Measurements from ENCODE around the gene NOCT. TPM values are rescaled to one million over a fixed set of nuclear protein-coding genes. Genes with fewer than 3 reads are reported as not detected.
"Not testable (repeated sequence)": the region's sequence is repeated elsewhere in the genome, so short reads cannot be mapped to it uniquely, and the experiment has no call there.

The NOCT gene
- total and polyA plus RNA-seq, 2 of the 4 experiments (the other 2 are of a cell fraction), result 5.5 to 41.4 TPM

GRCh38 chr4:138999666-139000065 lies 15.9 kb upstream of the NOCT start:
- in situ Hi-C loops (cut with MboI; ENCODE audit: low sequenced_read_pairs), result no loop called here
- no peaks in the 10 kb centered on the region for H3K9me3 ChIP-seq (ENCODE audit: control insufficient read depth, insufficient read depth, low read length)
- no peak overlapping the region for H3K9ac ChIP-seq (ENCODE audit: low read depth, low read length)
- ATAC-seq (ENCODE audit: low read depth), result no peak
- no peak overlapping the region for H3K14ac ChIP-seq (replicated peaks; ENCODE audit: low read depth, low read length)
- no peaks in the 10 kb centered on the region for H3K4me1 ChIP-seq (ENCODE audit: control insufficient read depth, insufficient read depth, low read length)
- no peak overlapping the region for H3K4me2 ChIP-seq (ENCODE audit: low read depth, low read length)
- H3K27me3 ChIP-seq (ENCODE audit: control insufficient read depth, insufficient read depth, low read length), result peaks cover 2% of the 10 kb centered on the region; the same call in 1 of the 2 replicates
- no peaks in the 10 kb centered on the region for H3K9me1 ChIP-seq (ENCODE audit: insufficient read depth, low read length)
- POLR2A ChIA-PET (ENCODE audit: unreplicated experiment), result no interaction called here
- H3K4me3 ChIP-seq (ENCODE audit: insufficient read depth, low read depth, low read length), result no peak overlapping the region
- H2BK5ac ChIP-seq (ENCODE audit: low read depth, low read length, poor library complexity, severe bottlenecking), result no peak overlapping the region
- intact Hi-C loops (cut with micrococcal nuclease), result no loop called here
- 98% methylated on average over 5 of the region's 6 CpGs; no CpG with 5 or more reads in 1 of the 2 experiments for WGBS, 2 experiments (ENCODE audit: extremely low coverage in 2 of 2, insufficient read length in 1 of 2)
- dilution Hi-C loops (cut with HindIII; ENCODE audit: low sequenced_read_pairs, unreplicated experiment), result no loop called here
- no peak overlapping the region for H3K56ac ChIP-seq (ENCODE audit: extremely low read depth, insufficient read depth, low read length)
- no peak overlapping the region for H3K4ac ChIP-seq (ENCODE audit: low read depth, low read length)
- H2BK20ac ChIP-seq (ENCODE audit: low read depth, low read length), result no peak overlapping the region
- CTCF ChIA-PET, result no interaction called here
- DNase-seq, result no peak
- H3K18ac ChIP-seq (ENCODE audit: low read depth, low read length), result no peak overlapping the region
- H2AFZ ChIP-seq (replicated peaks; ENCODE audit: low read length, poor library complexity), result peak overlapping the region; percentile 23
- H4K5ac ChIP-seq (ENCODE audit: low read depth, low read length), result no peak overlapping the region
- no peak overlapping the region for H2AK9ac ChIP-seq (replicated peaks; ENCODE audit: low read depth, low read length, poor library complexity)
- no peak overlapping the region for H2BK15ac ChIP-seq (ENCODE audit: low read depth, low read length)
- BruUV-seq (replicated peaks), result no TSS peak
- no peaks in the 10 kb centered on the region for H3K79me1 ChIP-seq (ENCODE audit: low read depth in 1 of 2, low read length in 2 of 2)
- H4K91ac ChIP-seq (ENCODE audit: insufficient read depth, low read depth, low read length), result no peak overlapping the region
- no peaks in the 10 kb centered on the region for H3K36me3 ChIP-seq (ENCODE audit: control insufficient read depth, insufficient read depth, low read length)
- no peak overlapping the region for H2BK120ac ChIP-seq (ENCODE audit: low read depth, low read length)
- H3K23ac ChIP-seq (ENCODE audit: low read depth, low read length), result no peak overlapping the region
- TF ChIP-seq MAFK (IDR thresholded peaks at IDR 0.05; ENCODE audit: low read depth, low read length) (no peak), POLR2A (IDR thresholded peaks at IDR 0.05; ENCODE audit: low read depth, low read length) (no peak), USF2 (IDR thresholded peaks at IDR 0.05; ENCODE audit: low read depth, low read length) (no peak)
- H4K8ac ChIP-seq (ENCODE audit: low read depth in 2 of 2, low read length in 2 of 2), result no peak overlapping the region
- no peak overlapping the region for H3K27ac ChIP-seq (ENCODE audit: insufficient read depth, low read length)
- no peaks in the 10 kb centered on the region for H4K20me1 ChIP-seq (ENCODE audit: insufficient read depth, low read length)
- no peak overlapping the region for H2AK5ac ChIP-seq (ENCODE audit: low read depth, low read length)

GRCh38 chr4:139000134-139000533 lies 15.4 kb upstream of the NOCT start:
- H3K27ac ChIP-seq (ENCODE audit: insufficient read depth, low read length); DNase-seq; dilution Hi-C loops (cut with HindIII; ENCODE audit: low sequenced_read_pairs, unreplicated experiment); H2AK9ac ChIP-seq (replicated peaks; ENCODE audit: low read depth, low read length, poor library complexity); intact Hi-C loops (cut with micrococcal nuclease); H3K4me3 ChIP-seq (ENCODE audit: insufficient read depth, low read depth, low read length); POLR2A ChIA-PET (ENCODE audit: unreplicated experiment); H3K4ac ChIP-seq (ENCODE audit: low read depth, low read length); H2BK5ac ChIP-seq (ENCODE audit: low read depth, low read length, poor library complexity, severe bottlenecking); BruUV-seq (replicated peaks); H3K27me3 ChIP-seq (ENCODE audit: control insufficient read depth, insufficient read depth, low read length); H2BK15ac ChIP-seq (ENCODE audit: low read depth, low read length); H3K14ac ChIP-seq (replicated peaks; ENCODE audit: low read depth, low read length); H3K79me1 ChIP-seq (ENCODE audit: low read depth in 1 of 2, low read length in 2 of 2); H2AFZ ChIP-seq (replicated peaks; ENCODE audit: low read length, poor library complexity); H3K4me1 ChIP-seq (ENCODE audit: control insufficient read depth, insufficient read depth, low read length); H2BK120ac ChIP-seq (ENCODE audit: low read depth, low read length); H3K23ac ChIP-seq (ENCODE audit: low read depth, low read length); H3K56ac ChIP-seq (ENCODE audit: extremely low read depth, insufficient read depth, low read length); H2AK5ac ChIP-seq (ENCODE audit: low read depth, low read length); H2BK20ac ChIP-seq (ENCODE audit: low read depth, low read length); H3K18ac ChIP-seq (ENCODE audit: low read depth, low read length); H4K8ac ChIP-seq (ENCODE audit: low read depth in 2 of 2, low read length in 2 of 2); H4K5ac ChIP-seq (ENCODE audit: low read depth, low read length); H4K91ac ChIP-seq (ENCODE audit: insufficient read depth, low read depth, low read length); in situ Hi-C loops (cut with MboI; ENCODE audit: low sequenced_read_pairs); H3K4me2 ChIP-seq (ENCODE audit: low read depth, low read length); H3K9me3 ChIP-seq (ENCODE audit: control insufficient read depth, insufficient read depth, low read length); ATAC-seq (ENCODE audit: low read depth); H3K9ac ChIP-seq (ENCODE audit: low read depth, low read length); H3K36me3 ChIP-seq (ENCODE audit: control insufficient read depth, insufficient read depth, low read length); H3K9me1 ChIP-seq (ENCODE audit: insufficient read depth, low read length); H4K20me1 ChIP-seq (ENCODE audit: insufficient read depth, low read length): not testable (repeated sequence)
- CTCF ChIA-PET, result interaction anchor here (1.0 kb wide), 1 partner anchor 12 kb away, joined by 3 read pairs; no protein-coding TSS in a partner anchor
- 71% methylated on average over 1 of the region's 5 CpGs; no CpG with 5 or more reads in 1 of the 2 experiments for WGBS, 2 experiments (ENCODE audit: extremely low coverage in 2 of 2, insufficient read length in 1 of 2)
